RWPE2 (cell line): ENCODE results near the gene PTPN14.
"Not testable (repeated sequence)": the region's sequence is repeated elsewhere in the genome, so short reads cannot be mapped to it uniquely, and the experiment has no call there.

ENCODE experiments used
- ATAC-seq: fragments of 200-7000 bp; cut with Tn5 transposase; 3 replicates; pipeline ENCODE4 v1.9.1; 2021; ENCODE audit warnings: low read depth
- DNase-seq: peaks from one replicate; pipeline ENCODE4 v3.0.0-alpha.2; 2020; ENCODE audit warnings: low spot score
- H3K27ac ChIP-seq: fragments of 450-650 bp; 2 replicates; pipeline ENCODE4 v1.5.1; 2017; ENCODE audit warnings: mild to moderate bottlenecking; ENCODE audit not compliant: poor library complexity, severe bottlenecking
- H3K27me3 ChIP-seq: fragments of 250-450 bp; sonication (Bioruptor Pico); 2 replicates; pipeline ENCODE4 v1.5.1; 2021; ENCODE audit warnings: mild to moderate bottlenecking, moderate library complexity; ENCODE audit not compliant: insufficient read depth, poor library complexity, severe bottlenecking
- H3K36me3 ChIP-seq: fragments of 250-450 bp; sonication (Bioruptor Pico); 2 replicates; pipeline ENCODE4 v1.5.1; 2020; ENCODE audit warnings: low read depth, mild to moderate bottlenecking, moderate library complexity
- H3K4me1 ChIP-seq: fragments of 250-450 bp; sonication (Bioruptor Pico); 2 replicates; pipeline ENCODE4 v1.5.1; 2021; ENCODE audit warnings: mild to moderate bottlenecking, moderate library complexity; ENCODE audit not compliant: insufficient read depth, poor library complexity, severe bottlenecking
- H3K4me3 ChIP-seq: fragments of 250-450 bp; sonication (Bioruptor Pico); 2 replicates; pipeline ENCODE4 v1.5.1; 2021; ENCODE audit warnings: mild to moderate bottlenecking, moderate library complexity; ENCODE audit not compliant: severe bottlenecking
- H3K9me3 ChIP-seq: fragments of 250-450 bp; sonication (Bioruptor Pico); 2 replicates; pipeline ENCODE4 v1.5.1; 2021; ENCODE audit warnings: mild to moderate bottlenecking, moderate library complexity; ENCODE audit not compliant: severe bottlenecking
- TF ChIP-seq, protein P1 (sequence below): fragments of 450-650 bp; IDR thresholded peaks from one replicate; pipeline ENCODE4 v1.5.1; 2017; ENCODE audit warnings: mild to moderate bottlenecking, moderate library complexity; ENCODE audit not compliant: poor library complexity, severe bottlenecking

The PTPN14 gene

DNA sequence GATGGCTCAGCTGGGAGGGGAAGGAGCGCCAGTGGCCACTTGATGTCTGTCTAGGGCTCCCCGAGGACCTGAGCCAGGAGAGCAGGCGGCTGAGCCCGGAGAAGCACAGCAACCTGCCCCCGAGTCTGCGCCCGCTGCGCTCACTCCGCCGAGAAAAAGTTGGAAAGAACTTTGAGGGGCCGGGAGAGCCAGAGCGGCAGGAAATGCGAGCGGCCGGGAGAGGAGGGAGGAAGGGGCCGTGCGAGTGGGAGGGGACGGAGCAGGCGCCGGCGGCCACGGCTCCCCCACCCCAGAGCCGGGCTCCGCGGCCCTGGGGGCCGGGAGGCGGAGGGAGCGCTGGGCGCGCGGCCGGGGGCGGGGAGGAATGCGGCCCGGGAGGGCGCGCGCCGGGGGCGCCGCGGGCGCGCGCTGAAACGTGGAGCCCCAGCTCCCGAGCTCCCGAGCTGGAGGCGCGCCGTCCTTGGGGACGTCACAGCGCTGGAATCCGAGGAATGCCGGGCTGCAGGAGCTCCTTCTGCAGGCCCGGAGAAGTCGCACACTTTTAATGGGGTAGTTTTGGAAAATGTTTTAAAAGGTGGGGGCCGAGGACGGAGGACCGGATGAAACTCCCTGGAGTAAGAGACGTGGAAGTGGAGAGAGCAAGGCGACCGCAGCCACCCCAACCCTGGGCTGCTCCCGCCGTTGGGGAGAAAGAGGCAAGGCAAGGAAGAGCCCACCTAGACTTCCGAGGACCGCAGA is at the start of gene PTPN14:
Gene PTPN14, minus strand, starts transcription at position 167 of the 738 bp plus-strand sequence. CDS start 86,799 bp downstream, outside the sequence.
- Histone ChIP-seq H3K36me3 (peaks cover 10% of the 10 kb centered on the region), H3K27me3 (no peaks in the 10 kb centered on the region), H3K9me3 (no peaks in the 10 kb centered on the region), H3K4me3 (peak within 1 kb of the TSS; percentile 85), H3K4me1 (peaks cover 19% of the 10 kb centered on the region), H3K27ac (peak within 1 kb of the TSS; percentile 92)
- TF ChIP-seq, protein P1, sequence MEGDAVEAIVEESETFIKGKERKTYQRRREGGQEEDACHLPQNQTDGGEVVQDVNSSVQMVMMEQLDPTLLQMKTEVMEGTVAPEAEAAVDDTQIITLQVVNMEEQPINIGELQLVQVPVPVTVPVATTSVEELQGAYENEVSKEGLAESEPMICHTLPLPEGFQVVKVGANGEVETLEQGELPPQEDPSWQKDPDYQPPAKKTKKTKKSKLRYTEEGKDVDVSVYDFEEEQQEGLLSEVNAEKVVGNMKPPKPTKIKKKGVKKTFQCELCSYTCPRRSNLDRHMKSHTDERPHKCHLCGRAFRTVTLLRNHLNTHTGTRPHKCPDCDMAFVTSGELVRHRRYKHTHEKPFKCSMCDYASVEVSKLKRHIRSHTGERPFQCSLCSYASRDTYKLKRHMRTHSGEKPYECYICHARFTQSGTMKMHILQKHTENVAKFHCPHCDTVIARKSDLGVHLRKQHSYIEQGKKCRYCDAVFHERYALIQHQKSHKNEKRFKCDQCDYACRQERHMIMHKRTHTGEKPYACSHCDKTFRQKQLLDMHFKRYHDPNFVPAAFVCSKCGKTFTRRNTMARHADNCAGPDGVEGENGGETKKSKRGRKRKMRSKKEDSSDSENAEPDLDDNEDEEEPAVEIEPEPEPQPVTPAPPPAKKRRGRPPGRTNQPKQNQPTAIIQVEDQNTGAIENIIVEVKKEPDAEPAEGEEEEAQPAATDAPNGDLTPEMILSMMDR = peak; percentile 26
- peak; percentile 62 for ATAC-seq
- peak; percentile 84 for DNase-seq

DNA sequence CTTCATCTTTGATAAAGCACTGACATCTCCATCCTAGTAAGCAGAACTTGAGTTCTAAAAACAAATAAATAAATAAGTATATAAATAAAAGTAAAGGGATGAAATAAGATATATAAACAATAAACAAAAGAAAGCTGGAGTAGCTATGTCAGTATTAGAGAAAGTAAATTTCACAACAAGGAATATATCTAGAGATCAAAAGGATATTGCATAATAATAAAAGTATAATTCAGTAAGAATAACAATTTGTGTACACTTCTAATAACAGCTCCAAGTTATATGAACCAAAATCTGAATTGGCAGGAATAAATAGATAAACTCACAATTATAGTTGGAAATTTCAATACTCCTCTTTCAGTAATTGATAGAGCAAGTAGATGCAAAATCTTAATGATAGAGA is 41.8 kb upstream of the PTPN14 start:
- no peaks in the 10 kb centered on the region for H3K9me3 ChIP-seq
- H3K36me3 ChIP-seq = no peaks in the 10 kb centered on the region
- no peaks in the 10 kb centered on the region for H3K27me3 ChIP-seq
- DNase-seq = no peak
- no peak overlapping the region for H3K27ac ChIP-seq
- ATAC-seq = no peak
- no peak overlapping the region for H3K4me3 ChIP-seq
- no peaks in the 10 kb centered on the region for H3K4me1 ChIP-seq
- TF ChIP-seq, protein P1 = no peak

DNA sequence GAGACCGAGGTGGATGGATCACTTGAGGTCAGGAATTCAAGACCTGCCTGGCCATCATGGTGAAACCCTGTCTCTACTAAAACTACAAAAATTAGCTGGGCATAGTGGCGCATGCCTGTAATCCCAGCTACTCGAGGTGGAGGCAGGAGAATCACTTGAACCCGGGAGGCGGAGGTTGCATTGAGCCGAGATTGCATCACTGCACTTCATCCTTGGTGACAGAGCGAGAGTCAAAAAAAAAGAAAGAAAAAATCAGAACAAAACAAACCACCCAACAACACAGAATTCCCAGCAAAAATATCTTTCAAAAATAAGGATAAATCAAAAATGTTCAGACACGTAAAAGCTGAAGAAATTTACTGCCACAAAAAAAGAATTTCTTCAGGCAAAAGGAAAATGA is 40.5 kb upstream of the PTPN14 start:
- not testable (repeated sequence) for H3K27me3 ChIP-seq, H3K4me1 ChIP-seq, H3K4me3 ChIP-seq, ATAC-seq, H3K27ac ChIP-seq, DNase-seq, H3K36me3 ChIP-seq, H3K9me3 ChIP-seq

DNA sequence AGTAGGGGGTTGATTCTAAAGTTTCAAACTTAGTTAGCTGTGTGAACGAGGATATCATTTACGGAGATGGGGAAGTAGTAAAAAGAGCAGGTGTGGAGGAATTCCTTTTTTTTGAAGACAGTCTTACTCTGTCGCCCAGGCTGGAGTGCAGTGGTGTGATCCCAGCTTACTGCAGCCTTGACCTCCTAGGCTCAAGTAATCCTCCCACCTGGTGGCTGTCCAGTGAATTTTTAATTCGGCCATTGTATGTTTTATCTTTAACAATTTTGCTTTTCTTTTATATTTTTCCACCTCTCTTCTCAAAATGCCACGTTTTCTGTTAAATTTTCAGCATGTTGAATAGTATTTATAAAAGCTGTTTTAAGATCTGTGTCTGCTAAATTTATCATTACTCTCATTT is 39.3 kb upstream of the PTPN14 start:
- Histone ChIP-seq H3K27ac (no peak overlapping the region), H3K4me3 (no peak overlapping the region), H3K4me1 (no peaks in the 10 kb centered on the region), H3K27me3 (no peaks in the 10 kb centered on the region), H3K9me3 (no peaks in the 10 kb centered on the region), H3K36me3 (no peaks in the 10 kb centered on the region)
- DNase-seq (no peak), ATAC-seq (no peak)
- TF ChIP-seq, protein P1 = no peak

DNA sequence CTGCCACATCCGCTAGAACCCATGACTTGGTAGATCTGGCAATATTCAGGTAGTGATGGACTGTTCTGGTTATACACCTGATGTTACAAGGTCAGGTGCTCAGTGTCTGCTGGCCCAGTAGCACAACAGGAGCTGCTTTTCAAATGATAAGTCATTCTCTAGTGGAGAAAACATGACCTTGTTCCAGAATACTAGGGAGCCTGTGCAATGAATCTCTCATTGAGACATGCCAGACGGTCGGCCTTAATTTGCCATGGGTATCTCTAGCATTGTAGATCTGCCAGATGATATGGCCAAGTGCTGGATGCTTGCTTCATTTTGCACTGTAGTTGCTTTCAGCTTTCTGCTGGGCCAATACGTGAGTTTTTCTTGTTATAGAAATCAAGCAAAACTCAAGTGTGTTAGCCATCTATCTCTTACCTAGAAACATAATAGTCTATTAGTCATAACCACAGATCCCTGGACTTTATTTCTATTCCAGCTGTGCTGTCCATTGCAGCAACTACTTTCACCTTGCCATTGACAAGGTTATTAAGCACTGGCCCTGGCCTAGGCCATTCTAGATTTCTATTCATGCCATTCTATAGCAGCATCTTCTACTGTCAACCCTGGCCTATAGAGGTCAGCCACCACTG is 37.7 kb upstream of the PTPN14 start:
- Histone ChIP-seq H3K27me3 (no peaks in the 10 kb centered on the region), H3K4me1 (peaks cover 10% of the 10 kb centered on the region), H3K36me3 (no peaks in the 10 kb centered on the region), H3K27ac (no peak overlapping the region), H3K4me3 (no peak overlapping the region), H3K9me3 (no peaks in the 10 kb centered on the region)
- no peak for DNase-seq
- no peak for ATAC-seq
- TF ChIP-seq, protein P1 = no peak
